Cardiac muscle cell (in vitro differentiated cells and primary cell): ENCODE measurements around the gene ALK. TPM values are rescaled to one million over a fixed set of nuclear protein-coding genes. Genes with fewer than 3 reads are reported as not detected.

ENCODE experiments used
- DNase-seq, 2 donors: peaks; one replicate each; pipeline versions ENCODE4 v3.0.0 to v3.0.0-alpha.2; 2010 to 2017; ENCODE audit warnings: low read depth in 1 of 2, low spot score in 1 of 2
- H3K27ac ChIP-seq: fragments of 200-600 bp; sonication (generic); 2 replicates; pipeline ENCODE4 v1.5.1; 2016
- H3K27me3 ChIP-seq: fragments of 200-600 bp; sonication (generic); 2 replicates; pipeline ENCODE4 v1.6.0; 2016; ENCODE audit warnings: control low read depth
- H3K36me3 ChIP-seq: fragments of 200-600 bp; sonication (generic); 2 replicates; pipeline ENCODE4 v1.5.1; 2016; ENCODE audit warnings: control low read depth
- H3K4me1 ChIP-seq: fragments of 200-600 bp; sonication (generic); 2 replicates; pipeline ENCODE4 v1.8.1; 2017; ENCODE audit warnings: low read depth, mild to moderate bottlenecking, mixed run types
- H3K4me3 ChIP-seq: fragments of 200-600 bp; sonication (generic); 2 replicates; pipeline ENCODE4 v1.5.1; 2016; ENCODE audit warnings: mild to moderate bottlenecking
- H3K9me3 ChIP-seq: fragments of 200-600 bp; sonication (generic); 2 replicates; pipeline ENCODE4 v1.5.1; 2017; ENCODE audit warnings: low read depth, mild to moderate bottlenecking, control low read depth
- polyA plus RNA-seq: library from polyadenylated mRNA; unstranded; fragments of >200 nt; fragmentation: Nextera tagmentation; extraction: Ambion mirVana; gene quantifications from 2 replicates; pipeline ENCODE4 v1.2.1, GENCODE V29; 2016
- total RNA-seq: library from RNA; depleted of rRNA; stranded (reverse); fragments of >200 nt; gene quantifications from 2 replicates; pipeline ENCODE4 v1.2.3, GENCODE V29; 2016
- TF ChIP-seq, protein P1 (sequence below): IDR thresholded peaks from 2 replicates; pipeline ENCODE4 v1.5.1; 2012; ENCODE audit warnings: low read depth, mild to moderate bottlenecking, low read length

Gene ALK
- total and polyA plus RNA-seq, 2 experiments from 2014 or later, result 1.8 to 4.3 TPM

DNA sequence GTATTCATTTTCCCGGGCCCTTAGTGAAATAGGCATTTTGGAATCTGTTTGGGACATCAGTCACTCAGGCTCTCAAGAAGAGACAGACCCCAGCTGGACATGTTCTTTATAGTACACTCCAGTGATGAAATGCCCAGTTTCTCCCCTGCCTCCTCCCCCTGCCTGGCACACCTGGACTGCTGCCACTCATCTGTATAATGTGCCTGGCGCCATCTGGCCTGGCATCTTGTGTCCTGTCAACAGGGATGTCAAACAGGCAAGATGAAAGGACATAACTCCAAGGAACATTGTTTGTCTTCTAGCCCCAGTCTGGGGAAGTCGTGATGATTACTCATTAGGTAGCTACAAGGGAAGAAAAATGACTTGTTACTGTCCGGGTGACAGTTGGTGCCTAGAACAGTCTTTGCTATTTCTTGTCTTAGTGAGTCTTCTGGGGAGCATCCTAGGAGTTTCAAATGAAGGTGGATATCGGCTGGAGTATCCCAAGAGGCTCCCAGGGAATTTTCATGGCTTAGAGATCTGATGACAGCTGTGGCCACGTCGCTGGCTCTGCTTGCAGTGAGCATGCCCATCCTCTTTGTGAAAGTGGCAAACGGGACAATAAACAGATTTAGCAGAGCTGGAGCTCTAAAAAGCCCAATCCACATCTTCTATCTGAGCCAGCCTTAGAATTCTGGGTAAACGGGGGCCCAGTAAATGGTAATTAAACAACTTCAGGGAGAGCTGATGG is 153.6 kb downstream of the ALK start:
- TF ChIP-seq, protein P1, sequence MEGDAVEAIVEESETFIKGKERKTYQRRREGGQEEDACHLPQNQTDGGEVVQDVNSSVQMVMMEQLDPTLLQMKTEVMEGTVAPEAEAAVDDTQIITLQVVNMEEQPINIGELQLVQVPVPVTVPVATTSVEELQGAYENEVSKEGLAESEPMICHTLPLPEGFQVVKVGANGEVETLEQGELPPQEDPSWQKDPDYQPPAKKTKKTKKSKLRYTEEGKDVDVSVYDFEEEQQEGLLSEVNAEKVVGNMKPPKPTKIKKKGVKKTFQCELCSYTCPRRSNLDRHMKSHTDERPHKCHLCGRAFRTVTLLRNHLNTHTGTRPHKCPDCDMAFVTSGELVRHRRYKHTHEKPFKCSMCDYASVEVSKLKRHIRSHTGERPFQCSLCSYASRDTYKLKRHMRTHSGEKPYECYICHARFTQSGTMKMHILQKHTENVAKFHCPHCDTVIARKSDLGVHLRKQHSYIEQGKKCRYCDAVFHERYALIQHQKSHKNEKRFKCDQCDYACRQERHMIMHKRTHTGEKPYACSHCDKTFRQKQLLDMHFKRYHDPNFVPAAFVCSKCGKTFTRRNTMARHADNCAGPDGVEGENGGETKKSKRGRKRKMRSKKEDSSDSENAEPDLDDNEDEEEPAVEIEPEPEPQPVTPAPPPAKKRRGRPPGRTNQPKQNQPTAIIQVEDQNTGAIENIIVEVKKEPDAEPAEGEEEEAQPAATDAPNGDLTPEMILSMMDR, result no peak
- H3K36me3 ChIP-seq, result no peaks in the 10 kb centered on the region
- no peaks in the 10 kb centered on the region for H3K4me1 ChIP-seq
- no peaks in the 10 kb centered on the region for H3K27me3 ChIP-seq
- no peaks in the 10 kb centered on the region for H3K9me3 ChIP-seq
- no peak overlapping the region for H3K4me3 ChIP-seq
- no peak overlapping the region for H3K27ac ChIP-seq
- no peak for DNase-seq

DNA sequence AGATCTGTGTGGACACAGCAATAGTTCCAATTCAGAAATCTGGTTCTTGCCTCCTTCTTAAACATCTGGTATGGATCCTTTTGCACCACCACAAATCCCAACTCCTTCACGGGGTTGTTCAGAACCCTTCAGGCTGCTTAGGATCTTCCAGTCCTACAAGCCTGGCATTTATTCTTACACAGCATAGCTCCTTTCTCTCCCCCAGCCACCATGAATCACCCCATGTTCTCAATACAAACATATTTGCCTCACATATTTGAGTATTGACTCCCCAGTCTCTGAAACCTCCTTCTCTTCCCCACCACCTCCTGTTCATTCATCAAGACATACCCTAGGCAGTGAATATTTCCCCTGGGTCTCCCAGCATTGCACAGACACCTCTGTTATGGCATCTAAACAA is 155.2 kb downstream of the ALK start:
- Histone ChIP-seq H3K36me3 (no peaks in the 10 kb centered on the region), H3K4me3 (no peak overlapping the region), H3K9me3 (no peaks in the 10 kb centered on the region), H3K27ac (no peak overlapping the region), H3K27me3 (no peaks in the 10 kb centered on the region), H3K4me1 (no peaks in the 10 kb centered on the region)
- DNase-seq, result no peak
- TF ChIP-seq, protein P1, result no peak

DNA sequence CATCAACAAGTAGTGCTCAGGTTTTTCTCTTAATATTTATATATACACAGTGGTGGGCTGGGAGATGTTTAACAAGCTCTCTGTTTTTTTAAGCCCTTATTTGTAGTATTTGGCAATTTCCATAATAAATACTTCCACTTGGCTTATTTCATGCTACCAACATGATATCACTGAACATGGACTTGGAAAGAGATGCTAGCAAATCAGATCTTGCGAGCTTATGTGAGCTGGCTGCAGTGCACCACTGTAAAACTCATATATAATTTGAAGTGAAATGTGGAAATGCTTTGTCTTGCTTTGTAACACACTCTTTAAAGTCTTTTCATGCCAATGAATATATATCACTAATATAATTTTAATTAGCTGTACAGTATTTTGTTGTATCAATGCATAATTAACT is 155.7 kb downstream of the ALK start:
- no peaks in the 10 kb centered on the region for H3K4me1 ChIP-seq
- H3K36me3 ChIP-seq, result no peaks in the 10 kb centered on the region
- no peak overlapping the region for H3K4me3 ChIP-seq
- no peak for DNase-seq
- H3K9me3 ChIP-seq, result no peaks in the 10 kb centered on the region
- TF ChIP-seq, protein P1, result no peak
- H3K27ac ChIP-seq, result no peak overlapping the region
- no peaks in the 10 kb centered on the region for H3K27me3 ChIP-seq

DNA sequence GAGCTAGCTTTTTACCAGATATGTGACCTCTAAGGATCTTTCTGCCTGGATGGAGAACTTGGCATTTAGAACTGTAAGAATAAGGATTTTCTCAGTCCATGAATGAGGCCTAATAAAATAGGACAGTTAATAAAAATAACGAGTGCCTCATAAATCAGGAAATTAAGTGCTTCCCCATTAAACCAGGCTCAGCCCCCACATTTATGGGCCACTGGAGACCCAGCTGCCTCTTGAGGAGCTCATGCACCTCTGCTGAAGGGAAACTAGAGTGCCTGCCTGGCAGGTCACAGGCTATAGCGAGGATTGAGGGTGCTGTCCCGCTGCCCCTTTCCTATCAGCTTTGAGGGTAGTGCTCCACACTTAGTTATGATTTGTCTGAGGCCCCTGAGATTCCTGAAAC is 158.0 kb downstream of the ALK start:
- Histone ChIP-seq H3K27ac (no peak overlapping the region), H3K9me3 (no peaks in the 10 kb centered on the region), H3K4me1 (no peaks in the 10 kb centered on the region), H3K4me3 (no peak overlapping the region), H3K27me3 (no peaks in the 10 kb centered on the region), H3K36me3 (no peaks in the 10 kb centered on the region)
- no peak for DNase-seq
- TF ChIP-seq, protein P1, result no peak

DNA sequence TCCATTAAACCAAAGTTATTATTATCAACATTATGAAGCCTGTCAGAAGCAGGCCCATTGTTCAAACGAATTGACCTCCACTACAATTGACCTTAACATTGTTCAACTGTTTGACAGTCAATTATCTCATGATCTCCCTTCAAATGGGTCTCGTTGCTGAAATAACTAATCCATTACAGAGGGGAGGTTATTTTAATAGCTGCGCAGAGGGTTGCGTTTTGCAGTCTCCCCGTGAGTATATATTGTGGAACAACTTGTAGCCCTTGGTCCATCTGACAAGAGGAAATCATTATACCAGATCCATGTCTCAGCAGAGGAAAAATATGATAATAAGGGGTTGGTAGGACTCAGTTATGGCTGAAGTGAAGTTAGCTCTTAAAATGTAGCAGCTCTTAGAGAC is 159.1 kb downstream of the ALK start:
- TF ChIP-seq, protein P1, result no peak
- Histone ChIP-seq H3K4me1 (no peaks in the 10 kb centered on the region), H3K27ac (no peak overlapping the region), H3K27me3 (no peaks in the 10 kb centered on the region), H3K36me3 (no peaks in the 10 kb centered on the region), H3K4me3 (no peak overlapping the region), H3K9me3 (no peaks in the 10 kb centered on the region)
- DNase-seq, result no peak

DNA sequence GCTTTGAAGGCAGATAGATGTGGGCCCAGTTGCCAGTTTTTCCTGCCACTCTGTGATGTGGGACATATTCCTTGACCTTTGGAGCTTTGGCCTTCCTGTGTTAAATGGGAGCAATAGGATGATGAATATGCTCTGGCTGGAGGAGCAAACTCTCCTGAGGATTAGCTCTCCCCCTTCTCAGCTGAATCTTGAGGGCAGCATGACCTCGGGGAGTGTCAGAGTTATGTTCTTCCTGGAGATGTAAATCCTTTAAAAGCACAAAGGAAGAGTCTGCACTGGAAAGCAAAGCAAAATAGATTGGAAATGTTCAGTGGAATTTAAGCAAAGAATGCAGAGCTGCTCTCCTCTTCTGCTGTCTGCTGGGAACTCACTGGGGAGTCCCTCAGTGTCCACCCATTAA is 160.1 kb downstream of the ALK start:
- Histone ChIP-seq H3K27ac (no peak overlapping the region), H3K36me3 (no peaks in the 10 kb centered on the region), H3K4me1 (no peaks in the 10 kb centered on the region)

More for the DNA sequence above, 160.1 kb downstream of the ALK start:
- H3K27me3 ChIP-seq, result no peaks in the 10 kb centered on the region
- TF ChIP-seq, protein P1, result no peak
- H3K4me3 ChIP-seq, result no peak overlapping the region
- DNase-seq, result no peak
- H3K9me3 ChIP-seq, result no peaks in the 10 kb centered on the region
